Body of pancreas (tissue), 4 donors: Measurements from ENCODE around the gene CTSE.

Experiments used
- POLR2A ChIP-seq, 3 donors: fragments of 450-650 bp; IDR thresholded peaks; one replicate each; pipeline ENCODE4 v1.6.1; 2016; ENCODE audit warnings: antibody characterized with exemption in 3 of 3, mild to moderate bottlenecking in 2 of 3
- TF ChIP-seq, protein P1 (sequence below), 7 experiments: fragments of 450-650 bp in 4 of 7; fragments of 200-600 bp in 3 of 7; sonication (generic) in 3 of 7; IDR thresholded peaks; one replicate each; pipeline ENCODE4 v1.5.1; 2016 to 2019; ENCODE audit warnings: antibody characterized with exemption in 7 of 7

DNA sequence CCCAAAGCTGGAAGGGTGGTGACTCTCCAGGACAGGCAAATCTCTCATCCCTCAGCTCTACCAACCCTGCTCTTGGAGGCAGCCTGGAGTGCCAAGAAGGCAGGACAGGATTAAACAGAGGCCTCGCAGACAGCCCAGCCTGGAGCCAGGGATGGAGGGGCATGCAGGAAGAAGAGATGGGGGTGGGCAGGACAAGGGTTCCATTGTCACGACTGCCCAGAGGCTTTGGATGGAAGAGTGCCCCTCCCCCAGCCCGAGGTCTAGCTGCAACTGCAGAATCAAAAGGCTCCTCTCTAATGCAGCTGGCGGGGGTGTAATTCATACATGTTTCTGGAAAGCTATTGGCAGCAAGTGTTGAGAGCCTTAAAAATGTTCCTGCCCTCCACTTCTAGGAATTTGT lies 29.3 kb downstream of the CTSE start:
- TF ChIP-seq, protein P1, sequence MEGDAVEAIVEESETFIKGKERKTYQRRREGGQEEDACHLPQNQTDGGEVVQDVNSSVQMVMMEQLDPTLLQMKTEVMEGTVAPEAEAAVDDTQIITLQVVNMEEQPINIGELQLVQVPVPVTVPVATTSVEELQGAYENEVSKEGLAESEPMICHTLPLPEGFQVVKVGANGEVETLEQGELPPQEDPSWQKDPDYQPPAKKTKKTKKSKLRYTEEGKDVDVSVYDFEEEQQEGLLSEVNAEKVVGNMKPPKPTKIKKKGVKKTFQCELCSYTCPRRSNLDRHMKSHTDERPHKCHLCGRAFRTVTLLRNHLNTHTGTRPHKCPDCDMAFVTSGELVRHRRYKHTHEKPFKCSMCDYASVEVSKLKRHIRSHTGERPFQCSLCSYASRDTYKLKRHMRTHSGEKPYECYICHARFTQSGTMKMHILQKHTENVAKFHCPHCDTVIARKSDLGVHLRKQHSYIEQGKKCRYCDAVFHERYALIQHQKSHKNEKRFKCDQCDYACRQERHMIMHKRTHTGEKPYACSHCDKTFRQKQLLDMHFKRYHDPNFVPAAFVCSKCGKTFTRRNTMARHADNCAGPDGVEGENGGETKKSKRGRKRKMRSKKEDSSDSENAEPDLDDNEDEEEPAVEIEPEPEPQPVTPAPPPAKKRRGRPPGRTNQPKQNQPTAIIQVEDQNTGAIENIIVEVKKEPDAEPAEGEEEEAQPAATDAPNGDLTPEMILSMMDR (IDR thresholded peaks at IDR 0.05), result no peak
- TF ChIP-seq POLR2A (IDR thresholded peaks at IDR 0.05), result no peak
